Measurements from ENCODE around the gene TM7SF2.
A peak's percentile ranks its signal among the peaks of the same experiment; 100 is the strongest.

TM7SF2 gene

GRCh38 chr11:65113839-65114238 lies 2.2 kb downstream of the TM7SF2 start:
- peak overlapping the region in 6 of 11 experiments; percentile 75 to 82 (median 78); a peak in 6 of 22 replicates for H3K9ac ChIP-seq

GRCh38 chr11:65114538-65115171 lies 3.0 kb downstream of the TM7SF2 start:
- H3K4me1 ChIP-seq: peaks cover 50 to 90% (median 73%) of the 10 kb centered on the region in 10 experiments
- H3K4me2 ChIP-seq: 0 out of 22 replicates have a peak overlapping the region, but pooled peaks of 2 of the 11 experiments have one; percentile 97 to 100
- H4K20me1 ChIP-seq: peaks cover 0 to 71% (median 51%) of the 10 kb centered on the region in 11 experiments; a peak in 20 of 22 replicates
- H3K36me3 ChIP-seq: peaks cover 21 to 43% (median 37%) of the 10 kb centered on the region in 11 experiments
- no peak for TF ChIP-seq Cebpa-rat (IDR thresholded peaks at IDR 0.05)
- no peaks in the 10 kb centered on the region for H3K9me3 ChIP-seq (replicated peaks in 1 of 11)
- no peak overlapping the region for H3K27ac ChIP-seq
- no peak overlapping the region for H3K4me3 ChIP-seq
- peak overlapping the region in 3 of 11 experiments; percentile 22 to 82 (median 78); a peak in 1 of 22 replicates for H3K9ac ChIP-seq
- H3K27me3 ChIP-seq: no peaks in the 10 kb centered on the region

More at GRCh38 chr11:65113839-65114238, 2.2 kb downstream of the TM7SF2 start:
- TF ChIP-seq Cebpa-rat (IDR thresholded peaks at IDR 0.05): no peak
- Histone ChIP-seq H3K27me3 (no peaks in the 10 kb centered on the region), H3K36me3 (peaks cover 21 to 42% (median 37%) of the 10 kb centered on the region in 11 experiments), H3K9me3 (replicated peaks in 1 of 11) (no peaks in the 10 kb centered on the region), H3K4me1 (peaks cover 46 to 82% (median 66%) of the 10 kb centered on the region in 10 experiments), H3K4me3 (peak overlapping the region in 1 of 10 experiments; percentile 70; a peak in 1 of 20 replicates), H4K20me1 (peaks cover 0 to 68% (median 47%) of the 10 kb centered on the region in 11 experiments; a peak in 20 of 22 replicates), H3K27ac (no peak overlapping the region), H3K4me2 (peak overlapping the region; percentile 95 to 100 (median 99))

GRCh38 chr11:65115361-65116082 lies 3.9 kb downstream of the TM7SF2 start:
- Histone ChIP-seq H4K20me1 (peaks cover 0 to 72% (median 51%) of the 10 kb centered on the region in 11 experiments; a peak in 20 of 22 replicates), H3K9me3 (replicated peaks in 1 of 11) (no peaks in the 10 kb centered on the region), H3K4me1 (peaks cover 57 to 91% (median 76%) of the 10 kb centered on the region in 10 experiments), H3K27ac (no peak overlapping the region), H3K27me3 (no peaks in the 10 kb centered on the region), H3K36me3 (peaks cover 27 to 48% (median 41%) of the 10 kb centered on the region in 11 experiments), H3K9ac (peak overlapping the region in 10 of 11 experiments; percentile 87 to 92 (median 90); a peak in 16 of 22 replicates), H3K4me2 (peak overlapping the region; percentile 91 to 100 (median 98); a peak in 21 of 22 replicates), H3K4me3 (peak overlapping the region in 4 of 10 experiments; percentile 82 to 88 (median 86); a peak in 4 of 20 replicates)
- no peak for TF ChIP-seq Cebpa-rat (IDR thresholded peaks at IDR 0.05)

GRCh38 chr11:65116370-65117205 lies 4.9 kb downstream of the TM7SF2 start:
- peaks cover 54 to 88% (median 73%) of the 10 kb centered on the region in 10 experiments for H3K4me1 ChIP-seq

GRCh38 chr11:65117206-65118096 lies 5.8 kb downstream of the TM7SF2 start, which contains the start of gene ZNHIT2:
Gene ZNHIT2 (minus strand): TSS chr11:65117701. CDS start chr11:65117653, 48 bp downstream.
- Histone ChIP-seq H3K4me1 (peaks cover 54 to 81% (median 67%) of the 10 kb centered on the region in 10 experiments), H3K9ac (peak within 1 kb of the TSS; percentile 88 to 99 (median 93)), H3K27me3 (no peaks in the 10 kb centered on the region), H3K27ac (peak within 1 kb of the TSS; percentile 74 to 90 (median 87)), H3K4me3 (peak within 1 kb of the TSS; percentile 73 to 94 (median 87)), H4K20me1 (peaks cover 0 to 65% (median 38%) of the 10 kb centered on the region in 11 experiments; a peak in 16 of 22 replicates), H3K36me3 (peaks cover 34 to 57% (median 49%) of the 10 kb centered on the region in 11 experiments), H3K4me2 (peak within 1 kb of the TSS; percentile 91 to 100 (median 98)), H3K9me3 (replicated peaks in 1 of 11) (no peaks in the 10 kb centered on the region)
- peak in 9 of 11 experiments; percentile 48 to 89 (median 72); a peak in 15 of 22 replicates for TF ChIP-seq Cebpa-rat (IDR thresholded peaks at IDR 0.05)

More at GRCh38 chr11:65116370-65117205, 4.9 kb downstream of the TM7SF2 start:
- Histone ChIP-seq H3K27ac (peak overlapping the region; percentile 74 to 90 (median 87)), H3K27me3 (no peaks in the 10 kb centered on the region), H3K9ac (peak overlapping the region; percentile 87 to 92 (median 90)), H3K4me3 (peak overlapping the region; percentile 73 to 94 (median 87)), H3K36me3 (peaks cover 34 to 57% (median 49%) of the 10 kb centered on the region in 11 experiments), H3K4me2 (peak overlapping the region; percentile 91 to 100 (median 98)), H4K20me1 (peaks cover 0 to 73% (median 43%) of the 10 kb centered on the region in 11 experiments; a peak in 17 of 22 replicates), H3K9me3 (replicated peaks in 1 of 11) (no peaks in the 10 kb centered on the region)
- TF ChIP-seq Cebpa-rat (IDR thresholded peaks at IDR 0.05): no peak

GRCh38 chr11:65118097-65118837 lies 6.6 kb downstream of the TM7SF2 start:
- Histone ChIP-seq H3K9me3 (replicated peaks in 1 of 11) (no peaks in the 10 kb centered on the region), H3K9ac (peak overlapping the region in 10 of 11 experiments; percentile 43 to 99 (median 94); a peak in 16 of 22 replicates), H3K36me3 (peaks cover 34 to 57% (median 49%) of the 10 kb centered on the region in 11 experiments), H3K27ac (no peak overlapping the region; a peak in 1 of 22 replicates), H3K4me3 (no peak overlapping the region), H3K4me1 (peaks cover 56 to 81% (median 67%) of the 10 kb centered on the region in 10 experiments), H3K27me3 (no peaks in the 10 kb centered on the region), H4K20me1 (peaks cover 0 to 65% (median 38%) of the 10 kb centered on the region in 11 experiments; a peak in 16 of 22 replicates), H3K4me2 (peak overlapping the region in 4 of 11 experiments; percentile 16 to 95 (median 60); a peak in 4 of 22 replicates)
- no peak for TF ChIP-seq Cebpa-rat (IDR thresholded peaks at IDR 0.05)

Data from BLaER1 treated with 17β-estradiol and CSF1 and Interleukin-3, amounts not matched to agents 10 nM and 100 nM (cell line).